Measurements from ENCODE around the gene YWHAB. TPM values are rescaled to one million over a fixed set of nuclear protein-coding genes. Genes with fewer than 3 reads are reported as not detected.

YWHAB gene
- total RNA-seq, 1 donor from 2014 or later = 43.2 TPM

DNA sequence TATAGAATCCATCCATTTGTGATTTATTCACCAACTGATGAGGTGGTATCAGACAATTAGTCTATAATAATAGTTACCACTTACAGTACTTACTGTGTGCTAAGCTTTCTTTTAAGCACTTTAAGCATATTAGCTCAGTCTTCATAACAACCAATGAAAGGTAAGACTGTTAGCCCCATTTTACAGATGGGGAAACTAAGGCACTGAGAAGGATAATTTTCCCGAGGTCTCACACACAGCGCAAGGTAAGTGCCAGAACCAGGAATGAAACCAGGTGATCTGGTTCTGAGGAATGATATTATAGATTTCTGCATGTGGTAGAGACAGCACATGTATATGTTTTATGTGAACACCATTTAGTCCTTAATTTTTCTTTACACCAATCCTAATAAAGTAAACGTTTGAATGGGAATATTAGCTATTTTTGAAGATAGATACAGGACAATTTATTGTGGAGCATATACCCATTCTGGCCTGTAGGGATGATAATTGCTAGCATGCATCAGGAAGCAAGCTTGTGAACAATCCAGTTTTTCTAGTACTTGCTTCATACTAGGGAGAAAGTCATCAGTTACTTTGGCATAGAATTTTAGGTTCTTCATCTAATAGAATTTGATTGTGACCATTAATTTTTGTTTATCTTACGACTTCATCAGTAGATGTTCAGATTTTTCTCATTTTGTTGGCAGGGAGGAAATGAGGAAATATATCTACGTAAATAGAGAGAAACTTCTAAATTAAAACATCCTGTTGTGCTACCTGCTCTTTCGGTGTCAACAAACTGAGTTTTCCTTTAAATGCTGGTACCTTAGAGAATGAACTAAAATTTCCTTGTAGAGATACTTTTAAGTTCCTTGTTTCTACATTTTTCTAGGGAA is 3.0 kb downstream of the YWHAB start:
- H3K4me3 ChIP-seq (ENCODE audit: low read depth, low read length) = no peak overlapping the region
- DNase-seq (ENCODE audit: low read depth) (peak; percentile 76), FAIRE-seq (no peak)
- H3K27me3 ChIP-seq (ENCODE audit: control insufficient read depth, insufficient read depth, low read length) = no peaks in the 10 kb centered on the region
- H3K36me3 ChIP-seq (ENCODE audit: control insufficient read depth, insufficient read depth, low read length) = peaks cover 2% of the 10 kb centered on the region
- TF ChIP-seq, protein P1, sequence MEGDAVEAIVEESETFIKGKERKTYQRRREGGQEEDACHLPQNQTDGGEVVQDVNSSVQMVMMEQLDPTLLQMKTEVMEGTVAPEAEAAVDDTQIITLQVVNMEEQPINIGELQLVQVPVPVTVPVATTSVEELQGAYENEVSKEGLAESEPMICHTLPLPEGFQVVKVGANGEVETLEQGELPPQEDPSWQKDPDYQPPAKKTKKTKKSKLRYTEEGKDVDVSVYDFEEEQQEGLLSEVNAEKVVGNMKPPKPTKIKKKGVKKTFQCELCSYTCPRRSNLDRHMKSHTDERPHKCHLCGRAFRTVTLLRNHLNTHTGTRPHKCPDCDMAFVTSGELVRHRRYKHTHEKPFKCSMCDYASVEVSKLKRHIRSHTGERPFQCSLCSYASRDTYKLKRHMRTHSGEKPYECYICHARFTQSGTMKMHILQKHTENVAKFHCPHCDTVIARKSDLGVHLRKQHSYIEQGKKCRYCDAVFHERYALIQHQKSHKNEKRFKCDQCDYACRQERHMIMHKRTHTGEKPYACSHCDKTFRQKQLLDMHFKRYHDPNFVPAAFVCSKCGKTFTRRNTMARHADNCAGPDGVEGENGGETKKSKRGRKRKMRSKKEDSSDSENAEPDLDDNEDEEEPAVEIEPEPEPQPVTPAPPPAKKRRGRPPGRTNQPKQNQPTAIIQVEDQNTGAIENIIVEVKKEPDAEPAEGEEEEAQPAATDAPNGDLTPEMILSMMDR (IDR thresholded peaks at IDR 0.05; ENCODE audit: insufficient read depth, low read length, severe bottlenecking) = peak; percentile 32

DNA sequence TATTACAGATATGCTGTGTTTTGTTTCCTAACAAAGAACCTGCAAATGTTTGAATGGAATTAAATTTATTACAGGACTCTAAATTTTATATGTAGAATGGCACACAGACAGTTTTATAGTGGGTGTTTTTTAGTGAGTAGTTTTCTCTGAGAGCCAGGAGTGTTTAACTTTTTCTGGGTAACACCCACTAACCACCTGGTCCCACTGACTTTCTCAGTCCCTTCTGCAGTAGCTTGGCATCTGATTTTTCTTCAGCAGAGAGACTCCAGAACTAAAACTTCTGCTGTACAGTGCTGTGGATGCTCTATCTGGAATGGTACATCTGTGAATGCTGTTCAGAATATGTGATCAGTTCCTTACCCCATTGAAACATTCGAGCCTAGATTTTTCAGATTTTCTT is 6.3 kb downstream of the YWHAB start:
- peaks cover 4% of the 10 kb centered on the region for H3K36me3 ChIP-seq (ENCODE audit: control insufficient read depth, insufficient read depth, low read length)
- no peak for FAIRE-seq
- DNase-seq (ENCODE audit: low read depth) = no peak
- TF ChIP-seq, protein P1 (IDR thresholded peaks at IDR 0.05; ENCODE audit: insufficient read depth, low read length, severe bottlenecking) = no peak
- H3K4me3 ChIP-seq (ENCODE audit: low read depth, low read length) = no peak overlapping the region
- no peaks in the 10 kb centered on the region for H3K27me3 ChIP-seq (ENCODE audit: control insufficient read depth, insufficient read depth, low read length)

DNA sequence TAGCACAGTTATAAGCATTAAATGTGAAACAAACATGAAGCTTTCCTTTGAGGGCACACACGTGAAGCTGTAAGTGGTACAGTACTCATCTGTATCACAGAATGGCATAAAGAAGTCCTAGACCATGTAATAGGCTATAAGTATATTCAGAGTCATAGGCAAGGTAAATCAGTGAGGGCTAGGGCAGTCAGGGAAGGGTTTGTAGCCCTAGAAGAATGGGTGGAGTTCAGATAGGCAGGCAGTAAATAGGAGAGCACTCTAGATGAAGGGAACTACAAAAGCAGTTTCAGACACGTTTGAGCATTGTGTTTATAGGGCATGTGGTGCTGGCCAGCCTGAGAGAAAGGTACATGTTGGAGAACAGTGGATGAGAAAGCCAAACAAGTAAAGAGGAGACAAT is 9.5 kb downstream of the YWHAB start:
- no peak for FAIRE-seq
- Histone ChIP-seq H3K36me3 (ENCODE audit: control insufficient read depth, insufficient read depth, low read length) (peaks cover 4% of the 10 kb centered on the region), H3K27me3 (ENCODE audit: control insufficient read depth, insufficient read depth, low read length) (no peaks in the 10 kb centered on the region), H3K4me3 (ENCODE audit: low read depth, low read length) (no peak overlapping the region)
- TF ChIP-seq, protein P1 (IDR thresholded peaks at IDR 0.05; ENCODE audit: insufficient read depth, low read length, severe bottlenecking) = no peak
- DNase-seq (ENCODE audit: low read depth) = no peak

DNA sequence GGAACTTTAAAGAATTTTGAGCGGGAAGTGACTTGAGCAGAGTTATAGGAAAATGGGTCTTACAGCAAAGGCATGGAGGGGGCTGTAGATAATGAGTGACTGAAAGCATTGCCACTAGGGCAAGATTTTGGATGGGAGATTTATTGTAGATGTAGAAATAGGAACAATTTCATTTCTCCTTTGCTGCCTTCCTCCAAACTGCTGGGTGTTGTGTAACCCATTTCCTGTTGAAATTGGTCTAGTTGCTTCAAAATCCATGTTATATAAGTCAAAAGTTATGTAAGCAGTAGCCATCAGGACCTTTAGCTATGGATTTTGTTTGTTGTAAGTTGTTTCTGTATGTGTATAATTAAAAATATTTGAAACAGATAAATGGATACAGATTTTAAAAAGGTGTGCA is 11.1 kb downstream of the YWHAB start:
- TF ChIP-seq, protein P1 (IDR thresholded peaks at IDR 0.05; ENCODE audit: insufficient read depth, low read length, severe bottlenecking) = no peak
- no peak for FAIRE-seq
- DNase-seq (ENCODE audit: low read depth) = no peak
- peaks cover 4% of the 10 kb centered on the region for H3K36me3 ChIP-seq (ENCODE audit: control insufficient read depth, insufficient read depth, low read length)
- no peak overlapping the region for H3K4me3 ChIP-seq (ENCODE audit: low read depth, low read length)
- H3K27me3 ChIP-seq (ENCODE audit: control insufficient read depth, insufficient read depth, low read length) = no peaks in the 10 kb centered on the region

DNA sequence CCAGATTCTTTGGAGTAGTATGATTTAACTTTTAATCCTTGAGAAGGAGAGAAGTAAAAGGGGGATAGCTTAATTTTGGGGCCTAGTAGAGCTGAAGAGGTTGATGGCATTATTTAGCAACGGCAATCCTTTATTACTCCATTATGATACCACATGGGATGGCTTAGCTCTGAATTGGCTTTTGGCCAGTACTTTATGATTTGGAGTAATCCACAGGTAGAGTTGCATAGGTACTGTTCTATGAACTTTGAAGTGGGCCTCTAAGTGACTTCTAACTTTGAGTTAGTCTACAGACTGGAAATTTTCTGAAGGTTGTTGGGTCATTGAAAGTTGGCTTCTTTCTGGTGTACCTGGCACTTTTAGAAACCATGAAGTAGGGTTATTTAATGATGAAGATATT is 11.6 kb downstream of the YWHAB start:
- Histone ChIP-seq H3K4me3 (ENCODE audit: low read depth, low read length) (no peak overlapping the region), H3K36me3 (ENCODE audit: control insufficient read depth, insufficient read depth, low read length) (peaks cover 7% of the 10 kb centered on the region), H3K27me3 (ENCODE audit: control insufficient read depth, insufficient read depth, low read length) (no peaks in the 10 kb centered on the region)
- DNase-seq (ENCODE audit: low read depth) (no peak), FAIRE-seq (no peak)
- TF ChIP-seq, protein P1 (IDR thresholded peaks at IDR 0.05; ENCODE audit: insufficient read depth, low read length, severe bottlenecking) = no peak
